Measurements from ENCODE around the gene CPNE7. TPM values are rescaled to one million over a fixed set of nuclear protein-coding genes. Genes with fewer than 3 reads are reported as not detected.

The CPNE7 gene
- total RNA-seq, 2 donors from 2014 or later, result 1.5 to 2.1 TPM

- 91 to 92% methylated on average over 26 to 28 of the region's 28 CpGs for WGBS, 2 experiments (ENCODE audit: insufficient coverage in 1 of 2, insufficient read length in 1 of 2)
- Histone ChIP-seq H3K4me1 (ENCODE audit: control insufficient read depth, insufficient read depth, low read length) (no peaks in the 10 kb centered on the region), H3K27me3 (ENCODE audit: control insufficient read depth, insufficient read depth, low read length, poor library complexity, severe bottlenecking) (no peaks in the 10 kb centered on the region), H3K9me3 (ENCODE audit: control insufficient read depth, low read length) (no peaks in the 10 kb centered on the region), H3K9ac (ENCODE audit: extremely low read depth, low read length, poor library complexity, severe bottlenecking) (no peak overlapping the region), H3K36me3 (ENCODE audit: control insufficient read depth, insufficient read depth, low read length) (peaks cover 65% of the 10 kb centered on the region), H3K27ac (ENCODE audit: low read depth, low read length) (no peak overlapping the region), H3K4me3 (ENCODE audit: low read length) (no peak overlapping the region)
- H3K36me3 Mint-ChIP-seq (ENCODE audit: low read depth), result peaks cover 75% of the 10 kb centered on the region
- TF ChIP-seq, protein P1, sequence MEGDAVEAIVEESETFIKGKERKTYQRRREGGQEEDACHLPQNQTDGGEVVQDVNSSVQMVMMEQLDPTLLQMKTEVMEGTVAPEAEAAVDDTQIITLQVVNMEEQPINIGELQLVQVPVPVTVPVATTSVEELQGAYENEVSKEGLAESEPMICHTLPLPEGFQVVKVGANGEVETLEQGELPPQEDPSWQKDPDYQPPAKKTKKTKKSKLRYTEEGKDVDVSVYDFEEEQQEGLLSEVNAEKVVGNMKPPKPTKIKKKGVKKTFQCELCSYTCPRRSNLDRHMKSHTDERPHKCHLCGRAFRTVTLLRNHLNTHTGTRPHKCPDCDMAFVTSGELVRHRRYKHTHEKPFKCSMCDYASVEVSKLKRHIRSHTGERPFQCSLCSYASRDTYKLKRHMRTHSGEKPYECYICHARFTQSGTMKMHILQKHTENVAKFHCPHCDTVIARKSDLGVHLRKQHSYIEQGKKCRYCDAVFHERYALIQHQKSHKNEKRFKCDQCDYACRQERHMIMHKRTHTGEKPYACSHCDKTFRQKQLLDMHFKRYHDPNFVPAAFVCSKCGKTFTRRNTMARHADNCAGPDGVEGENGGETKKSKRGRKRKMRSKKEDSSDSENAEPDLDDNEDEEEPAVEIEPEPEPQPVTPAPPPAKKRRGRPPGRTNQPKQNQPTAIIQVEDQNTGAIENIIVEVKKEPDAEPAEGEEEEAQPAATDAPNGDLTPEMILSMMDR (conservative IDR thresholded peaks at IDR 0.05), result no peak
- no peaks in the 10 kb centered on the region for H3K27me3 Mint-ChIP-seq (ENCODE audit: insufficient read depth)
- peaks cover 2% of the 10 kb centered on the region for H3K4me1 Mint-ChIP-seq
- H3K9me3 Mint-ChIP-seq, result no peaks in the 10 kb centered on the region
- no peak for DNase-seq
- no peak overlapping the region for H3K4me3 Mint-ChIP-seq
- H3K27ac Mint-ChIP-seq, result no peak overlapping the region
Measured at GRCh38 chr16:89548344-89549006, 27.1 kb upstream of the CPNE7 start.

DNA sequence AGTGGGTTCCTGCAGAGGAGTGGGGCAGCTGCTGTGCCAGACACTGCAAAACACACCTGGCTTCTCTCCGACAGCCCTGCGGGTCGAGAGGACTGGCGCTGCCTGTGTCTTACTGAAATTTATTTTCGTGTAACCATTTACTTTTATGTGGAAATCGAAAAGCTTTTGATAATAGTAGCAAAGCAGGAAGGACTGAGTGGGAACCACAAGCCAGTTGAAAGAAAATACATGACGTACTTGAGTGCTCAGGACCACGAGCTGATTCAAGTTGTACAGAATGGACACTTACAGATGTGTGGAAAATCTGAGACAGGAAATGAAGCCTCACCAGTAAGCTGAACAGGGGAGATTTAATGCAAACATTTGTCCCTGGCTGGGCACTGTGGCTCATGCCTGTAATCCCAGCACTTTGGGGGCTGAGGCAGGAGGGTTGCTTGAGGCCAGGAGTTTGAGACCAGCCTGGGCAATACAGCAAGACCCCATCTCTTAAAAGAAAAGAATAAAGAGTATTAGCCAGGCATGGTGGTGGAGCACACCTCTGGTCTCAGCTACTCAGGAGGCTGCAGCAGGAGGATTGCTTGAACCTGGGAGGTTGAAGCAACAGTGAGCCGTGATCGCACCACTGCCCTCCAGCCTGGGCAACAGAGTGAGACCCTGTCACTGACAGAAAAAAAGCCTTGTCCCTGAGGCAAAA is 26.4 kb upstream of the CPNE7 start:
- Mint-ChIP-seq H3K36me3 (ENCODE audit: low read depth) (peaks cover 77% of the 10 kb centered on the region), H3K9me3 (no peaks in the 10 kb centered on the region), H3K4me3 (no peak overlapping the region), H3K27me3 (ENCODE audit: insufficient read depth) (no peaks in the 10 kb centered on the region), H3K27ac (no peak overlapping the region), H3K4me1 (peaks cover 2% of the 10 kb centered on the region)
- TF ChIP-seq, protein P1 (conservative IDR thresholded peaks at IDR 0.05), result no peak
- no peak overlapping the region for H3K4me3 ChIP-seq (ENCODE audit: low read length)
- H3K9ac ChIP-seq (ENCODE audit: extremely low read depth, low read length, poor library complexity, severe bottlenecking), result no peak overlapping the region
- H3K4me1 ChIP-seq (ENCODE audit: control insufficient read depth, insufficient read depth, low read length), result no peaks in the 10 kb centered on the region
- WGBS, 2 experiments (ENCODE audit: insufficient coverage in 1 of 2, insufficient read length in 1 of 2), result 93 to 96% methylated on average over 10 of the region's 10 CpGs
- H3K27ac ChIP-seq (ENCODE audit: low read depth, low read length), result no peak overlapping the region
- no peak for DNase-seq
- peaks cover 60% of the 10 kb centered on the region for H3K36me3 ChIP-seq (ENCODE audit: control insufficient read depth, insufficient read depth, low read length)
- no peaks in the 10 kb centered on the region for H3K9me3 ChIP-seq (ENCODE audit: control insufficient read depth, low read length)
- H3K27me3 ChIP-seq (ENCODE audit: control insufficient read depth, insufficient read depth, low read length, poor library complexity, severe bottlenecking), result no peaks in the 10 kb centered on the region

DNA sequence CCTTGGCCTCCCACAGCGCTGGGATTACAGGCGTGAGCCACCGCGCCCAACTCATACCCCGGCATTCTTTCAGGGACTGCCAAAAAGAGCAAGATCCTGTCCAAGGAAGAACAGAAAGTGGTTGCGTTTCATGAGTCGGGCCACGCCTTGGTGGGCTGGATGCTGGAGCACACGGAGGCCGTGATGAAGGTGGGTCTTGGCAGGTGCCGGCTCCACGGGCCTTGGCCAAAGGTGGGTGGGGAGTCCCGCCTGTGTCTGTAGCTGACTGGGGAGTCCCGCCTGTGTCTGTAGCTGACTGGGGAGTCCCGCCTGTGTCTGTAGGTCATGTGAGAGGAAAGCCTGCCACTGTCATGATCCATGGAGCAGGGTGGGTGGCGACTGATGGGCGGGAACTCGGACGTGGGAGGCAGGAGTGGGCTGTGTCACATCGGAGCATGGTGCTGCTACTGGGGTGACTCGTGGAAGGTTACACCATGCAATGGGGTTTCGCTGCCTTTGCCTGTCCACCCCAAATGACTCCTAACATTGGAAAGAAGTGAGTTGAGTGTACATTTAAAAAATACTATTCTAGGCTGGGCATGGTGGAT is 25.0 kb upstream of the CPNE7 start:
- H3K4me3 ChIP-seq (ENCODE audit: low read length), result no peak overlapping the region
- no peaks in the 10 kb centered on the region for H3K9me3 ChIP-seq (ENCODE audit: control insufficient read depth, low read length)
- no peaks in the 10 kb centered on the region for H3K27me3 ChIP-seq (ENCODE audit: control insufficient read depth, insufficient read depth, low read length, poor library complexity, severe bottlenecking)
- Mint-ChIP-seq H3K4me3 (no peak overlapping the region), H3K9me3 (no peaks in the 10 kb centered on the region), H3K27me3 (ENCODE audit: insufficient read depth) (no peaks in the 10 kb centered on the region), H3K27ac (no peak overlapping the region), H3K4me1 (peaks cover 2% of the 10 kb centered on the region), H3K36me3 (ENCODE audit: low read depth) (peaks cover 68% of the 10 kb centered on the region)
- peaks cover 57% of the 10 kb centered on the region for H3K36me3 ChIP-seq (ENCODE audit: control insufficient read depth, insufficient read depth, low read length)
- H3K27ac ChIP-seq (ENCODE audit: low read depth, low read length), result no peak overlapping the region
- TF ChIP-seq, protein P1 (conservative IDR thresholded peaks at IDR 0.05), result no peak
- no peaks in the 10 kb centered on the region for H3K4me1 ChIP-seq (ENCODE audit: control insufficient read depth, insufficient read depth, low read length)
- 95 to 97% methylated on average over 16 to 22 of the region's 22 CpGs for WGBS, 2 experiments (ENCODE audit: insufficient coverage in 1 of 2, insufficient read length in 1 of 2)
- DNase-seq, result no peak
- no peak overlapping the region for H3K9ac ChIP-seq (ENCODE audit: extremely low read depth, low read length, poor library complexity, severe bottlenecking)
